HG02642 (cell line): ENCODE measurements around the gene SNRNP25.

ENCODE experiments used
- ATAC-seq: cut with Tn5 transposase; IDR thresholded peaks from one replicate; pipeline ENCODE4 v1.9.1; 2021; ENCODE audit warnings: mild to moderate bottlenecking; ENCODE audit not compliant: unreplicated experiment, poor library complexity

Gene SNRNP25

GRCh38 chr16:92431-93339, 39.1 kb downstream of the SNRNP25 start:
- no peak for ATAC-seq

GRCh38 chr16:94918-95265, 41.3 kb downstream of the SNRNP25 start:
- ATAC-seq = no peak

DNA sequence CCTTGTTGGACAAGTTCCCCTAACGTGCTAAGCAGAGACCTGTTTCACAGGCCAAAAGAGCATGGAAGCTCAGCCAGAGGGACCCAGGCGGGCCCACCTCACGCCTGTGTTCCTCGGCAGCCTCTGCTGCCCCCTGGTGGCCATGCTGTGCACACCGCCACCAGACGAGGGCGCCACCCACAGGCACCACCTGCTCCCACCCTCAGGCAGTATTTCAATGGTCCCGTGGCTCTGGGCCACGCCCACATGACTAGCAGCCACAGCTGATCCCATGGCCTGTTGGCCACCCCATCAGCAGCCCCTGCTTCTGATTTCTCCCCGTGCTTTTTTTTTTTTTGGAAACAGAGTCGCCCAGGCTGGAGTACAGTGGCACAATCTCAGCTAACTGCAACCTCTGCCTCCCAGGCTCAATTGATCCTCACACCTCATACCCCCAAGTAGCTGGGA, 43.3 kb downstream of the SNRNP25 start:
- ATAC-seq = peak; percentile 77

- ATAC-seq = no peak
These were observed 44.2 kb downstream of the SNRNP25 start for GRCh38 chr16:97822-98221.

- ATAC-seq = no peak
These were observed 47.4 kb downstream of the SNRNP25 start for GRCh38 chr16:100989-101388.

DNA sequence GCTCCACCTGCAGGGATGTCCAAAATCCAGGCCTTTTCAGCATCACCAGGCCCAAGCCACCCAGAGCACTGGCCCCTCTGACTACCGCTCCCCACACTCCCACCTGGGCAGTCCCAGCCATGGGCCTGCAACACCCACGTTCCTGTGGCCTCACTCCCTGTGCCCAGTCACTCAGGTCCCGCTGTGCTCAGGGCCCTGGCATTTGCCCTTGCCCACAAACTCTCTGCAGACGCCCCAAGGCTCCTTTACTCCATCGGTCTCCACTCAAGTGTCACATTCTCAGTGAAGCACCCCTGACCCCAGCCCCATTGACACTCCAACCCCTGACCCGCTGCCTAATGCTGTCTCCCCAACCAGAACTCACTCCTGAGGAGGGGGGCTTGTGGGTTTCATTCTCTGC, 48.0 kb downstream of the SNRNP25 start:
- no peak for ATAC-seq

- ATAC-seq = no peak
These were observed 48.6 kb downstream of the SNRNP25 start for GRCh38 chr16:102060-102855.

DNA sequence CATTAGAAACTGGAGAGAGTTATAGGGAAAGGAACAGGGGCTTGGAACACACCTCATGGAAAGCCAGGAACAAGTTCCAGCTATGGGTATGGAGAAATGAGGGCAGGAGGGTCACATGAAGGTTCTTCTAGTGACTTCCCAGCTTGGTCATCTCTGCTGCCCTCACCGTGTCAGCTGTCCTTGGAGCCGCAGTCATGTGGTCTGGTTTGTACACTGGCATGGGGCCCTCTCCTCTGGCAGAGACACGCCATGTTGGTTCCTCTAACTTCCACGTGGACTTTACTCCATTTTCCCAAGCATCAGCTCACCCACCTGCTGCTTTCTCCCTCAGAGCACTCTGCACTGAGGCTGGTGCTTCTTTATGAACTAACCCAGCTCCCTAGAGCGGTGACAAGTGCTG, 50.7 kb downstream of the SNRNP25 start:
- ATAC-seq = no peak

GRCh38 chr16:104928-105327, 51.3 kb downstream of the SNRNP25 start:
- no peak for ATAC-seq

DNA sequence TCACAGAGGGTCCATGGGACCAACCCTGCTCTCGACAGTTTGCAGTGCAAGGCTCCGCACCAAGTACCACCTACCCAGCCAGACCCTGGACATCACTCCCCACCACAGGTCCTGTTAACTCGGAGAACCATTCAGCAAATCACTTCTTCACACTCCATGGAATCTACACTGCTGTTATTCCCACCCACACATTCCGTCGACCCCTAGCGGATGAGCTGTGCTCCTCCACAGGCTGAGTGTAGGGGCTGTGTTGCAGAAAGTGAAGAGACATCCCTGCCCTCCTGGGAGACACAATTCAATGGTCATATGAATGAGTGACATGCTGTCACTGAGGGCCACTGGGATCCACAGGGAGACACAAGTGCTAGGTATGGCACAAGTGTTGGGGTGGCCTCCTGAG, 51.9 kb downstream of the SNRNP25 start:
- ATAC-seq = no peak

DNA sequence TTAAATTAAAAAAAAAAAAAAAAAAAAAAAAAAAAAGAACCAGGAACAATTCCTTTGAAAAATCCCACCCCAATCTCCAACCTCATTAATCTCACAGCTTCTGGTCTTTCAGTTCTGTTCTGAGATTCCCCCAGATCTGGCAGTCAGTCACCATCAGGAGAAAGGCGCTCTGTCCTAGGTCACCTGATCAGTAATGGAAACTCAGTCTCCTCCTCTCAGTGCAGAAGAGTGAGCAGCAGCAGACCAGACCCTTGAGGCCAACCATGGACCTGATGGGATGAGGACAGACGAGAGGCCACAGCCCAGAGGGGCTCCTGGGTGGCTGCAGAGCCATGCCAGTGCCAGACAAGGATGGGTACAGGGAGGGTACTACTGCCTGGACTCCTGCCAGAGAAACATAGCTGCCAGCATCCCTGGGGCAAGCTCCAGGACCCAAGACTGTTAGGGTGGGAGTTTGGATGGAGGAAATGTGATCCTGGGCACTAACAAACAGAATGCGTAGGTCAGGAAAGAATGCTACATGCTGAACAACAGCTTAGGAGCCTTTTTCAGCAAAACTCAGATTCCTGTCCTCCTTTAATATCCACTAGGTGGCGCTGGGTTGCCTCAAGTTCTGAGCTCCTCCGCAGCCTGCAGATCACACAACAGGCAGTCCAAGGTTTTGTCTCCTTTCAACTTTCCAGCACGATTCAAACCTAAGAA, 53.1 kb downstream of the SNRNP25 start:
- no peak for ATAC-seq
